ENCODE measurements around the gene NUDT4. TPM values are rescaled to one million over a fixed set of nuclear protein-coding genes. Genes with fewer than 3 reads are reported as not detected.

The NUDT4 gene
- total RNA-seq, 1 donor from 2014 or later, result 117 TPM

- Histone ChIP-seq H3K27ac (peak overlapping the region; percentile 83 to 94), H3K27me3 (no peaks in the 10 kb centered on the region), H3K4me1 (peaks cover 2 to 20% of the 10 kb centered on the region in 2 donors), H3K9me3 (no peaks in the 10 kb centered on the region), H3K4me3 (peak overlapping the region; percentile 80 to 87), H3K36me3 (no peaks in the 10 kb centered on the region)
- intact Hi-C loops (cut with DNase I), result no loop called here
- DNase-seq (ENCODE audit: low spot score in 2 of 2), result peak in 1 of 2 donors; percentile 66
- no peak for TF ChIP-seq CTCF (IDR thresholded peaks at IDR 0.05)
Observed at GRCh38 chr12:93441081-93441616, 63.4 kb downstream of the NUDT4 start.

DNA sequence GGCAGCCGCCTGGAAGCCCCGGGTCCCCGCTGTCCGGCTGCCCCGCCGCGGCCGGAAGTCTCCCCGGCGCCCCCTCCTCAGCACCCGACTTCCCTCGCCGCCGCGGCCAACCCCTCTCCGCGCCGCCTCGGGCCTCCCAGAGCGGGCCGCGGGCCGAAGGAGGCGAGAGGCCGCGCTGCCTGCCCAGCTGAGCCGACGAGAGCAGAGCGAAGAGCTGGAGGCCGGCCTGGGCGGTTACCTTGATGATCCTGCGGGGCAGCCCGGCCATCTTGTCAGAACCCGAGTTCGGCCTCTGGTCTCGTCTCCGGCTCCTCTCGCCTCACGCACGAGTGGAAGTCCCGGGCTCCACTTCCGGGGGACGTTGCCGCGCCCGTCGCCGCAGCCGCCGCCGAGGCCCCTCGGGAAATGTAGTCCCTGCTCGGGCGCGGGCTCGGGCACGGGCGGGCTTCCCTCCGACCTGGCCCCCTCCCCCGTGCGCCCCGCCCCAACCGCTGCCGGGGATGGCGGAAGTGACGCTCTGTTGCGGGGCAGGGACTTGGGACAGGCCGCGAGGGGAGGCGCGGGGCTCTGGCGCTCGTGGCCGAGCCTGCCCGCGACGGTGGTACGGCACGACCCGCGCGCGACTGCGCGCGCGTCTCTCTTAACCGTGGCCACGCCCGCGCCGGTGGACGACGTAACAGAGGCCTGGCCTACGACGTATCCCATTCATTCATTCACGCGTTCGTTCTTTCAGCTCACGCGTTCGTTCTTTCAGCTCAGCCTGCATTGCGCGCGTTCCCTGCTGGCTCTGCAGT is 64.1 kb downstream of the NUDT4 start, which contains the start of gene UBE2N:
Gene UBE2N, minus strand, starts transcription at position 331 of the 794 bp plus-strand sequence. Its CDS starts 63 bp downstream, at position 268.
- intact Hi-C loops (cut with DNase I), result loop anchor here (1.0 kb wide), 1 partner anchor 25 kb away; the partner anchor contains the start of gene MRPL42
- no peaks in the 10 kb centered on the region for H3K27me3 ChIP-seq
- H3K36me3 ChIP-seq, result no peaks in the 10 kb centered on the region
- H3K9me3 ChIP-seq, result no peaks in the 10 kb centered on the region
- peak within 1 kb of the TSS; percentile 80 to 87 for H3K4me3 ChIP-seq
- no peak for TF ChIP-seq CTCF (IDR thresholded peaks at IDR 0.05)
- H3K4me1 ChIP-seq, result peaks cover 2 to 19% of the 10 kb centered on the region in 2 donors
- peak within 1 kb of the TSS; percentile 83 to 94 for H3K27ac ChIP-seq
- peak; percentile 88 to 99 for DNase-seq (ENCODE audit: low spot score in 2 of 2)

- Histone ChIP-seq H3K9me3 (no peaks in the 10 kb centered on the region), H3K4me1 (peaks cover 2 to 12% of the 10 kb centered on the region in 2 donors), H3K4me3 (peak overlapping the region; percentile 80 to 87), H3K27ac (peak overlapping the region; percentile 83 to 94), H3K36me3 (no peaks in the 10 kb centered on the region), H3K27me3 (no peaks in the 10 kb centered on the region)
- DNase-seq (ENCODE audit: low spot score in 2 of 2), result no peak
- no peak for TF ChIP-seq CTCF (IDR thresholded peaks at IDR 0.05)
- intact Hi-C loops (cut with DNase I), result loop anchor here (1.0 kb wide), 1 partner anchor 25 kb away; the partner anchor contains the start of gene MRPL42
Observed at GRCh38 chr12:93442411-93443340, 65.0 kb downstream of the NUDT4 start.

DNA sequence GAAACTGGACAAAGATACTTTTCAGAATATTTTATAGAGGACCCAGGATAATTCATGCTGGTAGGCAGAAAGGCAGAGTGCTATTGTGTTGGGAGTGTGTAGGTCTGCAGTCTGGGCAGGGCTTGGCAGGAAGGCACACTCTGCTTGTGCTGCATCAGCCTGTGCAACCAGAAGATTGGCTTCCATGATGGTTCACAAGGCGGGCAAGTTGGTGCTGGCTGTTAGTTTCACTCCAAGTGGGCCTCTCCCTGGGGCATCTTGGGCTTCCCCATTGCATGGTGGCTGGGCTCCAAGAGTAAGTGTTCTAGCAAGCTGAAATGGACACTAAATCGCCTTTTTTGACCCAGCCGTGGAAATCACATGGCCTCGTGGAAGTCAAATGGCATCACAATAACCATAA is 65.9 kb downstream of the NUDT4 start:
- no peak overlapping the region for H3K4me3 ChIP-seq
- no peaks in the 10 kb centered on the region for H3K36me3 ChIP-seq
- H3K4me1 ChIP-seq, result peaks cover 2 to 9% of the 10 kb centered on the region in 2 donors
- no peak for TF ChIP-seq CTCF (IDR thresholded peaks at IDR 0.05)
- no peak overlapping the region for H3K27ac ChIP-seq
- DNase-seq (ENCODE audit: low spot score in 2 of 2), result no peak
- no peaks in the 10 kb centered on the region for H3K27me3 ChIP-seq
- H3K9me3 ChIP-seq, result no peaks in the 10 kb centered on the region
- intact Hi-C loops (cut with DNase I), result no loop called here

DNA sequence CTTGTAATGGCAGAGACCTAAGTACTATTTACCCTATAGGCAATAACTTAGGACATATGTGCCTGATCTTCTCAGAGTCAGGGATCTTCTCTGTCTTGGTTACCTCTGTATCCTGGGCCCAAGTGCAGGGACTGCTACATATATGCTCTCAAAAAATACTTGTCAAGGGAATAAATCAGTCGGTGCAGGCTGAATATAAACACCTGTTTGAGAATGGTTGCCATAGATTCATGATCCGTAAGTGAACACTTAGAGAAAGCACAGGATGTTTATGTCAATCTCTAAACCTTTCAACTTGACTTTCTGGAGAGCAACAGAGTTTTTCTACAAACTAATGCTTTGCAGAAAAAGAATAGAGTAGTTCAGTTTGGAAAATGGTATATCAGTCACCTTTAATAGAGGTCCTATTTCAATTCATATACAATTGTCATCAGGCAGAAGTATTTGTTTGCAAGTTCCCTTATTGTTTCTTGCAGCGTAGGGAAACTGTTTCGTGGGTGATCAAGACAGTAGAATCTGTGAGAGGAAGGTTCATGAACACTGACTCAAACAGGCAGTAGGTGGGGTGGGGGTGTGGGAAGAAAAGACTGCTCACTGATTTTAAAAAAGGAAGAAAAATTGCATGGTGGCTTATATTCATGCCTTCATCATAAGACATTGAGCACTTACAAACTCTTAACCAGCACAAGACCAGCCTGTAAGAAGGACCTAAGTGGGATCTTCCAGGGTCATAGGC is 70.0 kb downstream of the NUDT4 start:
- intact Hi-C loops (cut with DNase I), result no loop called here

More for the DNA sequence above, 70.0 kb downstream of the NUDT4 start:
- Histone ChIP-seq H3K27me3 (no peaks in the 10 kb centered on the region), H3K27ac (no peak overlapping the region), H3K4me3 (no peak overlapping the region), H3K9me3 (no peaks in the 10 kb centered on the region), H3K4me1 (no peaks in the 10 kb centered on the region), H3K36me3 (no peaks in the 10 kb centered on the region)
- DNase-seq (ENCODE audit: low spot score in 2 of 2), result no peak
- no peak for TF ChIP-seq CTCF (IDR thresholded peaks at IDR 0.05)
